ENCODE results near the gene CMPK2. TPM values are rescaled to one million over a fixed set of nuclear protein-coding genes. Genes with fewer than 3 reads are reported as not detected.

Gene CMPK2, protein sequence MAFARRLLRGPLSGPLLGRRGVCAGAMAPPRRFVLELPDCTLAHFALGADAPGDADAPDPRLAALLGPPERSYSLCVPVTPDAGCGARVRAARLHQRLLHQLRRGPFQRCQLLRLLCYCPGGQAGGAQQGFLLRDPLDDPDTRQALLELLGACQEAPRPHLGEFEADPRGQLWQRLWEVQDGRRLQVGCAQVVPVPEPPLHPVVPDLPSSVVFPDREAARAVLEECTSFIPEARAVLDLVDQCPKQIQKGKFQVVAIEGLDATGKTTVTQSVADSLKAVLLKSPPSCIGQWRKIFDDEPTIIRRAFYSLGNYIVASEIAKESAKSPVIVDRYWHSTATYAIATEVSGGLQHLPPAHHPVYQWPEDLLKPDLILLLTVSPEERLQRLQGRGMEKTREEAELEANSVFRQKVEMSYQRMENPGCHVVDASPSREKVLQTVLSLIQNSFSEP
- 1.1 and 1.9 TPM in 2 replicates for total RNA-seq

DNA sequence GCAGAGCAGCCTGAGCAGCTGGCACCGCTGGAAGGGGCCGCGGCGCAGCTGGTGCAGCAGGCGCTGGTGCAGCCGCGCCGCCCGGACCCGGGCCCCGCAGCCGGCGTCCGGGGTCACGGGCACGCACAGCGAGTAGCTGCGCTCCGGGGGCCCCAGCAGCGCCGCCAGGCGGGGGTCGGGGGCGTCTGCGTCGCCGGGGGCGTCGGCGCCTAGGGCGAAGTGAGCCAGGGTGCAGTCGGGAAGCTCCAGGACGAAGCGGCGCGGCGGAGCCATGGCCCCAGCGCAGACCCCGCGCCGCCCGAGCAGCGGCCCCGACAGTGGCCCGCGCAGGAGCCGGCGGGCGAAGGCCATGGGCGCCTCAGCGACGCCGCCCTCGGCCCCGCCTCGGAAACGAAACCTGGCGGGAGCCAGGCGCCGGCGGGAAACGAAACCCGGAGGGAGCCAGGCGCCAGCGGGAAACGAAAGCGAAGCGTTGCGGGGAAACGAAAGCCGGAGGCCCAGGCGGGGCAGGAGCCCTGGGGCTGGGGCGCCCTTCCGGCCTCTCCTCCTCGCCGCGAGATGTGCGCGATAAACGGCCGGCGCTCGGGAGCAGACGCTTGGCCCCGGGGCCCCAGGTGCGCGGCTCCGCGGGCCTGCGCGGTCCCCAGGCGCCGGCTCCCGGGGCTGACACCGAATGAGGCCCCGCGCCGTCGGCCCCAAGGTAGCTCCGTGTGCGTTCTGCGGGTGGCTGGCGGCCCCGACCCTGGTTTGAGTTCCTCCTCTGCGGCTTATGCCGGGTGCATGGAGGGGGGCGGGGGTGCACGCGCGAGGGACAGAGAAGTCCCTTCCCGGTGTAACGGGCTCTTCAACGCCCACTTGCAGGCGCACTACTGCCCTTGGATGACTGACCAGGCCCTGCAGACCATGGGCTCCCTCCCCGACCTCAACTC, at the start of gene CMPK2:
Gene CMPK2, minus strand, starts transcription at position 562 of the 929 bp plus-strand sequence. Its CDS starts 211 bp downstream, at position 351.

DNA sequence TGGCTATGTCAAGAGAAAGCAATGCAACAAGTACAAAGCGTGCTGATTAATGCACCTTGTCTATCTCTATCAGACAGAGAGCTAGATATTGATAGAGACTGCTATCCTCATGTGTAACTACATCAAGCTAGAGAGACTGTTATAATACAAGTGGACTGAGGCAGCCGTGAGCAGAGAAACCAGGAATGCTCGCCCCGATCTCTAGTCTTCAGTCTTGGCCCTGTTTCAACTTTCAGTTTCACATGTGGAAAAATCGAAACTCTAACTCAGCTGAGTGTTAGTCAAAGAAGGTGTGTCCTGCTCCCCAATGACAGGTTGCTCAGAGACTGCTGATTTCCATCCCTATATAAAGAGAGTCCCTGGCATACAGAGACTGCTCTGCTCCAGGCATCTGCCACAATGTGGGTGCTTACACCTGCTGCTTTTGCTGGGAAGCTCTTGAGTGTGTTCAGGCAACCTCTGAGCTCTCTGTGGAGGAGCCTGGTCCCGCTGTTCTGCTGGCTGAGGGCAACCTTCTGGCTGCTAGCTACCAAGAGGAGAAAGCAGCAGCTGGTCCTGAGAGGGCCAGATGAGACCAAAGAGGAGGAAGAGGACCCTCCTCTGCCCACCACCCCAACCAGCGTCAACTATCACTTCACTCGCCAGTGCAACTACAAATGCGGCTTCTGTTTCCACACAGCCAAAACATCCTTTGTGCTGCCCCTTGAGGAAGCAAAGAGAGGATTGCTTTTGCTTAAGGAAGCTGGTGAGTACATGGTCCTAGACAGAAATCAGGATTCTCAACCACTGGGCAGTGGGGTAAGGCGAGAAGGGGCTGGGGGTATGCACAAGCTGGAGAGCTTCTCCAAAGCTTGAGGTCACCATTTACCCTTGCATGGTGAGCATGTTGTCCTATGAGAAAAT, 11.9 kb upstream of the CMPK2 start, which contains the start of gene RSAD2:
Gene RSAD2, plus strand, starts transcription at position 376 of the 903 bp plus-strand sequence. Its CDS starts 24 bp downstream, at position 400.

Other genes with a start within 250 kb of the CMPK2 start
- gene RSAD2, start 11.9 kb upstream of the CMPK2 start, total RNA-seq, result 0.13 and 0.43 TPM in 2 replicates
- gene RNF144A, start 51.5 kb upstream of the CMPK2 start, total RNA-seq, result 11.0 and 15.7 TPM in 2 replicates

Measured in thoracic aorta endothelial cell (primary cell).